ENCODE results near the gene RHOF.

RHOF gene

DNA sequence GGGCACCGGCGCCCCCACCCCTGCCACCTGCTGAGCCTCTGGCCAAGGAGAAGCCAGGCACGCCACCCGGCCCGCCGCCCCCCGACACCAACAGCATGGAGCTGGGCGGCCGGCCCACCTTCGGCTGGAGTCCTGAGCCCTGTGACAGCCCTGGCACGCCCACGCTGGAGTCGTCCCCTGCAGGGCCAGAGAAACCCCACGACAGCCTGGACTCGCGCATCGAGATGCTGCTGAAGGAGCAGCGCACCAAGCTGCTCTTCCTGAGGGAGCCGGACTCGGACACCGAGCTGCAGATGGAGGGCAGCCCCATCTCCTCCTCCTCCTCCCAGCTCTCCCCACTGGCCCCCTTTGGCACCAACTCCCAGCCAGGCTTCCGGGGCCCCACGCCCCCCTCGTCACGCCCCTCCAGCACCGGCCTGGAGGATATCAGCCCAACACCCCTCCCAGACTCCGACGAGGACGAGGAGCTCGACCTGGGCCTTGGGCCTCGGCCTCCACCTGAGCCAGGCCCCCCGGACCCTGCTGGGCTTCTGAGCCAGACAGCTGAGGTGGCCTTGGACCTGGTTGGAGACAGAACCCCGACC, 16.8 kb upstream of the RHOF start:
- no peak for TF ChIP-seq FOXM1 (IDR thresholded peaks at IDR 0.05; ENCODE audit: borderline replicate concordance)
- no peak for TF ChIP-seq FOXA1 (IDR thresholded peaks at IDR 0.05)
- no peak for TF ChIP-seq CTBP1 (IDR thresholded peaks at IDR 0.05; ENCODE audit: borderline replicate concordance)
- no peak for TF ChIP-seq ARNT (IDR thresholded peaks at IDR 0.05)
- no peak for TF ChIP-seq BHLHE40 (IDR thresholded peaks at IDR 0.05; ENCODE audit: borderline replicate concordance)
- TF ChIP-seq L3MBTL2 (conservative IDR thresholded peaks at IDR 0.05), result no peak
- no peak for TF ChIP-seq LEF1 (IDR thresholded peaks at IDR 0.05; ENCODE audit: borderline replicate concordance)
- no peak for TF ChIP-seq ELF4 (IDR thresholded peaks at IDR 0.05)
- TF ChIP-seq FOXK2 (IDR thresholded peaks at IDR 0.05), result no peak
- no peak for TF ChIP-seq TARDBP (IDR thresholded peaks at IDR 0.05)
- TF ChIP-seq, protein P1, sequence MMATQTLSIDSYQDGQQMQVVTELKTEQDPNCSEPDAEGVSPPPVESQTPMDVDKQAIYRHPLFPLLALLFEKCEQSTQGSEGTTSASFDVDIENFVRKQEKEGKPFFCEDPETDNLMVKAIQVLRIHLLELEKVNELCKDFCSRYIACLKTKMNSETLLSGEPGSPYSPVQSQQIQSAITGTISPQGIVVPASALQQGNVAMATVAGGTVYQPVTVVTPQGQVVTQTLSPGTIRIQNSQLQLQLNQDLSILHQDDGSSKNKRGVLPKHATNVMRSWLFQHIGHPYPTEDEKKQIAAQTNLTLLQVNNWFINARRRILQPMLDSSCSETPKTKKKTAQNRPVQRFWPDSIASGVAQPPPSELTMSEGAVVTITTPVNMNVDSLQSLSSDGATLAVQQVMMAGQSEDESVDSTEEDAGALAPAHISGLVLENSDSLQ (IDR thresholded peaks at IDR 0.05), result no peak
- TF ChIP-seq NFRKB (IDR thresholded peaks at IDR 0.05), result no peak
- TF ChIP-seq SUZ12 (IDR thresholded peaks at IDR 0.05), result no peak
- CTCF ChIA-PET, result interaction anchor here (0.9 to 3.6 kb wide), 3 partner anchors 15 to 37 kb away, joined by 3 to 125 read pairs (median 5); partner anchors contain the start of gene RHOF
- POLR2A ChIA-PET, result interaction anchor here (0.6 to 8.0 kb wide), 3 partner anchors 7 to 14 kb away, joined by 3 to 125 read pairs (median 15); partner anchors contain the start of gene RHOF
- no peak for DNase-seq (ENCODE audit: extremely low spot score)

DNA sequence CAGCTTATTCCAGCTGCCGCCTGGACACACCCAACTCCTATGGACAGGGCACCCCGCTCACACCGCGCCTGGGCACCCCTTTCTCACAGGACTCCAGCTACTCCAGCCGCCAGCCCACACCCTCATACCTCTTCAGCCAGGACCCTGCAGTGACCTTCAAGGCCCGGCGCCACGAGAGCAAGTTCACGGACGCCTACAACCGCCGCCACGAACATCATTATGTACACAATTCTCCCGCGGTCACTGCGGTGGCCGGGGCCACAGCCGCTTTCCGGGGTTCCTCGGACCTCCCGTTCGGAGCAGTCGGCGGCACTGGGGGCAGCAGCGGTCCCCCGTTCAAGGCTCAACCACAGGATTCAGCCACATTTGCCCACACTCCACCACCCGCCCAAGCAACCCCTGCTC, 16.2 kb upstream of the RHOF start:
- no peak for TF ChIP-seq SP1 (IDR thresholded peaks at IDR 0.05)
- TF ChIP-seq FOXA1 (IDR thresholded peaks at IDR 0.05), result no peak
- no peak for TF ChIP-seq ARNT (IDR thresholded peaks at IDR 0.05)
- no peak for TF ChIP-seq L3MBTL2 (conservative IDR thresholded peaks at IDR 0.05)
- TF ChIP-seq TARDBP (IDR thresholded peaks at IDR 0.05), result no peak
- no peak for TF ChIP-seq BHLHE40 (IDR thresholded peaks at IDR 0.05; ENCODE audit: borderline replicate concordance)
- TF ChIP-seq CTBP1 (IDR thresholded peaks at IDR 0.05; ENCODE audit: borderline replicate concordance), result no peak
- TF ChIP-seq LEF1 (IDR thresholded peaks at IDR 0.05; ENCODE audit: borderline replicate concordance), result no peak
- TF ChIP-seq ZNF384 (IDR thresholded peaks at IDR 0.05), result no peak
- TF ChIP-seq NFRKB (IDR thresholded peaks at IDR 0.05), result no peak
- TF ChIP-seq SUZ12 (IDR thresholded peaks at IDR 0.05), result no peak
- TF ChIP-seq HDGF (IDR thresholded peaks at IDR 0.05; ENCODE audit: borderline replicate concordance), result no peak
- TF ChIP-seq, protein P1 (IDR thresholded peaks at IDR 0.05), result no peak
- DNase-seq (ENCODE audit: extremely low spot score), result no peak
- POLR2A ChIA-PET, result interaction anchor here (8.0 kb wide), 1 partner anchor 13 kb away, joined by 125 read pairs; the partner anchor contains the start of gene RHOF
- CTCF ChIA-PET, result interaction anchor here (0.9 to 5.0 kb wide), 4 partner anchors 14 to 36 kb away, joined by 3 to 125 read pairs (median 30); partner anchors contain the start of gene RHOF

DNA sequence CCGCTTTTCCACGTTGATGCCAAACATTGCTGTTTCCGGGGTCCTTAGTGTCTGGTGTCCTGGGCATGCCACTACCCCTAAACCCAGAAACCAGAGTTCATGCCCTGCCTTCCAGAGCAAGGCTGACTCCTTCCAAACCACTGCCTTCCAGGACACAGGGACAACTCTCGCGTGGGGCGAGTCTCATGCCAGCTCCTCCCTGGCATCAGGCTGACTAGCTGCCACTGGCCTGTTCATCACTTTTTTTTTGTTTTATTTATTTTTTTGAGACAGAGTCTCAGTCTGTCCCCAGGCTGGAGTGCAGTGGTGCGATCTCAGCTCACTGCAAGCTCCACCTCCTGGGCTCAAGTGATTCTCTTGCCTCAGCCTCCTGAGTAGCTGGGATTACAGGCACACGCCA, 15.1 kb upstream of the RHOF start:
- no peak for DNase-seq (ENCODE audit: extremely low spot score)
- TF ChIP-seq FOXM1 (IDR thresholded peaks at IDR 0.05; ENCODE audit: borderline replicate concordance) (no peak), LEF1 (IDR thresholded peaks at IDR 0.05; ENCODE audit: borderline replicate concordance) (no peak), L3MBTL2 (conservative IDR thresholded peaks at IDR 0.05) (no peak), ARNT (IDR thresholded peaks at IDR 0.05) (no peak), ZNF384 (IDR thresholded peaks at IDR 0.05) (no peak)
- TF ChIP-seq, protein P1 (IDR thresholded peaks at IDR 0.05), result no peak
- ChIA-PET CTCF (interaction anchor here (5.0 kb wide), 1 partner anchor 13 kb away, joined by 54 read pairs; the partner anchor contains the start of gene RHOF), POLR2A (interaction anchor here (8.0 kb wide), 1 partner anchor 12 kb away, joined by 125 read pairs; the partner anchor contains the start of gene RHOF)

DNA sequence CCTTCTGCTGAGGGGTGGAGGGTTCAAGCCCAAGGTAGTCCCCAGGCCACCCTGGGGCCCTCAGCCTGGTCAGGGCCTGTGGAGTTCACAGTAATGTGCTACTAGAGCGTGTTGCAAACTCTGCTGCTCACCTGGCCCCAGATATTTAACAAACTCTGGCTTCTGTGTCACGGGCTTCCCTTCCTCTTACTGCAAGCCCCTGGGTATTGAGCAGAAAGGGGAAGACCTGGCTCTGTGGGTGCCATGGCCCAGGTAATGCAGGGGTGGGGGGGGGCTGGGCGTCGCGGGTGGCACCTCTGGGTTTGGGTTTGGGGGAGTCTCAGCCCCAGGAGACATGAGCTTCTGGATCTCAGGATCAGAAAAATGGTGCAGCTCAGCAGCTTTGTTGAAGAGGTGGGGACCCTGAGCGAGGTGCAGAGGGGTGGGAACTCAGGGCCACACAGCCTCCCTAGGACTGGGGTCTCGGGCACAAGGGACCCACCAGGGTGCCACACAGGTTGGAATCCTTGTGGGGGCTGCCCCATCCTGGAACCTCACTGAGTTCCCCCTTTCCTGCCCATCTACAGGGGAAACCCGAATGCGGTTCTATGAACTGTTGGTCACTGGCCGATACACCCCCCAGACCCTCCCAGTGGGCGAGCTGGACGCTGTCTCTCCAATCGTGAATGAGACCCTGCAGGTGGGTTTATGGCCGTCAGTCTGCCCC, 14.3 kb upstream of the RHOF start:
- no peak for TF ChIP-seq HDGF (IDR thresholded peaks at IDR 0.05; ENCODE audit: borderline replicate concordance)
- TF ChIP-seq, protein P1 (IDR thresholded peaks at IDR 0.05), result no peak
- ChIA-PET CTCF (interaction anchor here (5.0 kb wide), 1 partner anchor 12 kb away, joined by 54 read pairs; the partner anchor contains the start of gene RHOF), POLR2A (interaction anchor here (8.0 kb wide), 1 partner anchor 11 kb away, joined by 125 read pairs; the partner anchor contains the start of gene RHOF)
- no peak for DNase-seq (ENCODE audit: extremely low spot score)

DNA sequence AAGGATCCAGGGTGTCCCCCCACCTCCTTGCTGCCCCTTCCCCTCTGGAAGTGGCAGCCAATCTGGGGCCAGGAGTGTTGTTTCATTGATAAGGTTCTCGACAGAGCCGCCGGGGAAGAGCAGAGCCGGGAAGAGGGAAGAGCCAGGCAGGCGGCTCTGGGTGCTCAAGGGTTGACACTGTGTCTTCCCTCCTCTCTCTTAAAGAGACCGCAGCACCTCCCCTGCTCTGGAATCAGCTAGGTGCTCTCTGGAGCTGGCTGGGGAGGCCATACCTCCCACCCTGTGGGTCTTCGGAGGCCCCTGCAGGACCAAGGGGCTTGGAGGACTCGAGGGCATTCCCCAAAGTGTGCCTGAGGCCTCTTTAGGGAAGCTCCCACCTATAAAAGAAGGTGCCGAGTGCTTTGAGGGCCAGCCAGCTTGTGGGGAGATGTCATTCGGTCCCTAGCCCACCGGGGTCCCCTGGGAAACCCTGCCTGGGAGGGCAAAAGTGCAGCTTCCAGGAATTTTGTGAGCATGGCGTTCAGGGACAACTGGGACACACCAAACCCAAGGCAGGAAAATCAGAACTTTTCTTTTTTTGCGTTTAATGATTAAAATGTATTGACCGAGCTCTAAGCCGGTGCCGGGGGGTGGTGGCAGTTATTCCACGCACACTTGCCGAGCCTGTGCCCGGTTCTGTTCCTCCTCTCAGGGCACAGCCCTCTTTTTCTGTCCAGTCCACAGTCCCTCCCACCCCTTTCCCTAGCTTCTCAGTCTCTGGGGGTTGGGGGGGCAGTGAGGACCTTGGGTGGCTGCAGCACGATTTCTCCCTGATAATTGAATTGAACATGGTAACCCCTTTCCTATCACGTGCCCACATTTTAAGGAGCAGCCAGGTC, 13.3 kb upstream of the RHOF start:
- CTCF ChIA-PET, result interaction anchor here (0.6 to 5.0 kb wide), 3 partner anchors 11 to 356 kb away, joined by 3 to 54 read pairs (median 5); partner anchors contain the start of gene RHOF
- POLR2A ChIA-PET, result interaction anchor here (1.4 to 8.0 kb wide), 2 partner anchors 10 to 82 kb away, joined by 4 to 125 read pairs; partner anchors contain the start of genes PSMD9 and RHOF
- TF ChIP-seq ARNT (IDR thresholded peaks at IDR 0.05) (no peak), FOXA1 (IDR thresholded peaks at IDR 0.05) (no peak), SUZ12 (IDR thresholded peaks at IDR 0.05) (no peak), L3MBTL2 (conservative IDR thresholded peaks at IDR 0.05) (no peak), FOXK2 (IDR thresholded peaks at IDR 0.05) (no peak), TARDBP (IDR thresholded peaks at IDR 0.05) (no peak), FOXM1 (IDR thresholded peaks at IDR 0.05; ENCODE audit: borderline replicate concordance) (no peak), SP1 (IDR thresholded peaks at IDR 0.05) (no peak), ZNF384 (IDR thresholded peaks at IDR 0.05) (no peak), ELF4 (IDR thresholded peaks at IDR 0.05) (no peak), BHLHE40 (IDR thresholded peaks at IDR 0.05; ENCODE audit: borderline replicate concordance) (no peak), NFRKB (IDR thresholded peaks at IDR 0.05) (no peak)
- no peak for DNase-seq (ENCODE audit: extremely low spot score)
